ENCODE measurements around the gene MARK3.
"Not testable (repeated sequence)": the region's sequence is repeated elsewhere in the genome, so short reads cannot be mapped to it uniquely, and the experiment has no call there.

MARK3 gene

GRCh38 chr14:103385152-103385928 is at the start of gene MARK3:
Gene MARK3 (plus strand): TSS chr14:103385415. CDS start chr14:103386030, 615 bp downstream.
- peak; percentile 93 for DNase-seq

GRCh38 chr14:103336191-103336590 is 49.0 kb upstream of the MARK3 start:
- DNase-seq: no peak

- DNase-seq: no peak
Observed at GRCh38 chr14:103337794-103338193, 47.4 kb upstream of the MARK3 start.

- no peak for DNase-seq
Observed at GRCh38 chr14:103339561-103339960, 45.7 kb upstream of the MARK3 start.

GRCh38 chr14:103340480-103341212 is 44.6 kb upstream of the MARK3 start:
- DNase-seq: no peak

- DNase-seq: no peak
Observed at GRCh38 chr14:103341250-103342129, 43.7 kb upstream of the MARK3 start.

- DNase-seq: no peak
Observed at GRCh38 chr14:103343164-103343879, 41.9 kb upstream of the MARK3 start.

GRCh38 chr14:103343905-103344797 is 41.1 kb upstream of the MARK3 start:
- no peak for DNase-seq

GRCh38 chr14:103346286-103346685 is 38.9 kb upstream of the MARK3 start:
- no peak for DNase-seq

GRCh38 chr14:103347091-103347815 is 38.0 kb upstream of the MARK3 start:
- no peak for DNase-seq

- no peak for DNase-seq
Observed at GRCh38 chr14:103348154-103348553, 37.1 kb upstream of the MARK3 start.

- no peak for DNase-seq
Observed at GRCh38 chr14:103349982-103350381, 35.2 kb upstream of the MARK3 start.

GRCh38 chr14:103353362-103353761 is 31.9 kb upstream of the MARK3 start:
- DNase-seq: no peak

- DNase-seq: no peak
Observed at GRCh38 chr14:103354141-103354540, 31.1 kb upstream of the MARK3 start.

GRCh38 chr14:103356024-103356682 is 29.1 kb upstream of the MARK3 start:
- no peak for DNase-seq

GRCh38 chr14:103357552-103357951 is 27.7 kb upstream of the MARK3 start:
- DNase-seq: not testable (repeated sequence)

GRCh38 chr14:103360548-103360947 is 24.7 kb upstream of the MARK3 start:
- no peak for DNase-seq

- DNase-seq: no peak
Observed at GRCh38 chr14:103361867-103362266, 23.3 kb upstream of the MARK3 start.

GRCh38 chr14:103362780-103363179 is 22.4 kb upstream of the MARK3 start:
- DNase-seq: no peak

GRCh38 chr14:103366741-103367140 is 18.5 kb upstream of the MARK3 start:
- no peak for DNase-seq

Measured in 8988T (cell line).